ENCODE measurements around the gene RTKN.

GRCh38 chr2:74441170-74441689 lies 507 bp downstream of the RTKN start:
- TF ChIP-seq CTCF (IDR thresholded peaks at IDR 0.05; ENCODE audit: low read depth, low read length, missing input control) (no peak), EGR1 (IDR thresholded peaks at IDR 0.05; ENCODE audit: low read depth in 2 of 2) (no peak), SP1 (IDR thresholded peaks at IDR 0.05) (no peak), REST (IDR thresholded peaks at IDR 0.05) (no peak), GABPA (IDR thresholded peaks at IDR 0.05 in 1 of 2, conservative IDR thresholded peaks at IDR 0.05 in 1 of 2) (no peak), MAX (IDR thresholded peaks at IDR 0.05) (no peak), RAD21 (IDR thresholded peaks at IDR 0.05) (no peak)

Measured in liver (tissue), 3 donors.